ENCODE measurements around the gene SMIM5. TPM values are rescaled to one million over a fixed set of nuclear protein-coding genes. Genes with fewer than 3 reads are reported as not detected.

The SMIM5 gene
- total RNA-seq, 1 donor from 2014 or later, result not detected

GRCh38 chr17:75666959-75667790, 33.9 kb downstream of the SMIM5 start, which contains the start of the genes RECQL5 and SAP30BP:
RECQL5 (minus strand) TSS chr17:75667154; CDS start chr17:75666557, 597 bp downstream.
SAP30BP (plus strand) TSS chr17:75667338; CDS start chr17:75667373, 35 bp downstream.
- H3K36me3 ChIP-seq, result peaks cover 11% of the 10 kb centered on the region

GRCh38 chr17:75667825-75668224, 34.6 kb downstream of the SMIM5 start:
- Histone ChIP-seq H3K9me3 (ENCODE audit: low read depth) (no peaks in the 10 kb centered on the region), H3K27ac (no peak overlapping the region), H3F3A (ENCODE audit: low read depth) (peaks cover 14% of the 10 kb centered on the region), H2AFZ (replicated peaks) (no peak overlapping the region), H3K4me2 (peak overlapping the region; percentile 96), H3K4me1 (peaks cover 15% of the 10 kb centered on the region), H3K9ac (peak overlapping the region; percentile 96), H4K20me1 (ENCODE audit: low read depth) (no peaks in the 10 kb centered on the region), H3K4me3 (peak overlapping the region; percentile 98), H3K36me3 (peaks cover 11% of the 10 kb centered on the region), H3K79me2 (ENCODE audit: low read depth) (peaks cover 71% of the 10 kb centered on the region), H3K27me3 (no peaks in the 10 kb centered on the region)
- H3K27ac Mint-ChIP-seq, result no peak overlapping the region
- peaks cover 19% of the 10 kb centered on the region for H3K4me1 Mint-ChIP-seq
- no peak for DNase-seq (ENCODE audit: low spot score)
- TF ChIP-seq CTCF (IDR thresholded peaks at IDR 0.05), result no peak
- TF ChIP-seq EZH2phosphoT487 (IDR thresholded peaks at IDR 0.05), result no peak
- no peak for TF ChIP-seq EZH2 (IDR thresholded peaks at IDR 0.05)
- no peaks in the 10 kb centered on the region for H3K27me3 Mint-ChIP-seq (ENCODE audit: insufficient read depth, low read depth)
- no peak overlapping the region for H3K4me3 Mint-ChIP-seq
- no peaks in the 10 kb centered on the region for H3K9me3 Mint-ChIP-seq
- peaks cover 2% of the 10 kb centered on the region for H3K36me3 Mint-ChIP-seq

More at GRCh38 chr17:75666959-75667790, 33.9 kb downstream of the SMIM5 start, which contains the start of the genes RECQL5 and SAP30BP:
- DNase-seq (ENCODE audit: low spot score), result peak; percentile 99
- Mint-ChIP-seq H3K27me3 (ENCODE audit: insufficient read depth, low read depth) (no peaks in the 10 kb centered on the region), H3K9me3 (no peaks in the 10 kb centered on the region), H3K27ac (no peak within 1 kb of the TSS), H3K4me1 (peaks cover 19% of the 10 kb centered on the region), H3K4me3 (no peak within 1 kb of the TSS), H3K36me3 (peaks cover 6% of the 10 kb centered on the region)
- Histone ChIP-seq H4K20me1 (ENCODE audit: low read depth) (no peaks in the 10 kb centered on the region), H3K4me3 (peak within 1 kb of the TSS; percentile 98), H3K4me1 (peaks cover 15% of the 10 kb centered on the region), H3K9ac (peak within 1 kb of the TSS; percentile 96), H3K79me2 (ENCODE audit: low read depth) (peaks cover 70% of the 10 kb centered on the region), H3K4me2 (peak within 1 kb of the TSS; percentile 96), H3K27ac (peak within 1 kb of the TSS; percentile 60), H2AFZ (replicated peaks) (peak within 1 kb of the TSS; percentile 82), H3F3A (ENCODE audit: low read depth) (peaks cover 14% of the 10 kb centered on the region), H3K9me3 (ENCODE audit: low read depth) (no peaks in the 10 kb centered on the region), H3K27me3 (no peaks in the 10 kb centered on the region)
- no peak for TF ChIP-seq CTCF (IDR thresholded peaks at IDR 0.05)
- TF ChIP-seq EZH2 (IDR thresholded peaks at IDR 0.05), result no peak
- TF ChIP-seq EZH2phosphoT487 (IDR thresholded peaks at IDR 0.05), result no peak

GRCh38 chr17:75668489-75668888, 35.3 kb downstream of the SMIM5 start:
- no peak overlapping the region for H2AFZ ChIP-seq (replicated peaks)
- peak overlapping the region; percentile 96 for H3K9ac ChIP-seq
- H3K36me3 ChIP-seq, result peaks cover 11% of the 10 kb centered on the region
- Mint-ChIP-seq H3K27ac (no peak overlapping the region), H3K36me3 (peaks cover 2% of the 10 kb centered on the region), H3K4me3 (no peak overlapping the region), H3K9me3 (no peaks in the 10 kb centered on the region), H3K4me1 (peaks cover 19% of the 10 kb centered on the region), H3K27me3 (ENCODE audit: insufficient read depth, low read depth) (no peaks in the 10 kb centered on the region)
- H3K4me2 ChIP-seq, result peak overlapping the region; percentile 96
- TF ChIP-seq CTCF (IDR thresholded peaks at IDR 0.05) (no peak), EZH2phosphoT487 (IDR thresholded peaks at IDR 0.05) (no peak), EZH2 (IDR thresholded peaks at IDR 0.05) (no peak)
- H3K9me3 ChIP-seq (ENCODE audit: low read depth), result no peaks in the 10 kb centered on the region
- DNase-seq (ENCODE audit: low spot score), result no peak
- H4K20me1 ChIP-seq (ENCODE audit: low read depth), result no peaks in the 10 kb centered on the region
- H3F3A ChIP-seq (ENCODE audit: low read depth), result peaks cover 21% of the 10 kb centered on the region
- H3K4me3 ChIP-seq, result peak overlapping the region; percentile 98
- no peaks in the 10 kb centered on the region for H3K27me3 ChIP-seq
- no peak overlapping the region for H3K27ac ChIP-seq
- H3K79me2 ChIP-seq (ENCODE audit: low read depth), result peaks cover 71% of the 10 kb centered on the region
- H3K4me1 ChIP-seq, result peaks cover 15% of the 10 kb centered on the region

Measured in neural progenitor cell (in vitro differentiated cells).